ENCODE measurements around the gene CDAN1. TPM values are rescaled to one million over a fixed set of nuclear protein-coding genes. Genes with fewer than 3 reads are reported as not detected.

The CDAN1 gene
- total and polyA plus RNA-seq, 2 of the 8 experiments (the other 6 are each of a cell fraction or from before 2014, with no cell fraction given) = 4.5 to 18.6 TPM

- WGBS, 2 experiments (ENCODE audit: extremely low coverage in 1 of 2, insufficient coverage in 1 of 2, insufficient read length in 1 of 2, insufficient replicate concordance in 2 of 2, low coverage in 1 of 2, low lambda C conversion rate in 2 of 2, missing lambda C conversion rate in 1 of 2) = 82% methylated on average over 6 of the region's 6 CpGs; no CpG with 5 or more reads in 1 of the 2 experiments
- Histone ChIP-seq H2BK20ac (ENCODE audit: low read length) (no peak overlapping the region), H3K9me3 (ENCODE audit: insufficient read depth in 2 of 2, low read depth in 1 of 2, low read length in 1 of 2) (no peaks in the 10 kb centered on the region), H3K56ac (replicated peaks; ENCODE audit: insufficient read length, low read depth, low read length) (no peak overlapping the region), H4K8ac (ENCODE audit: extremely low read depth, insufficient read depth, low read length) (no peak overlapping the region), H3K4me2 (ENCODE audit: insufficient read depth in 1 of 2, low read depth in 2 of 2, low read length in 2 of 2) (no peak overlapping the region), H3K4me3 (ENCODE audit: extremely low read depth in 1 of 4, insufficient read depth in 2 of 4, low read depth in 3 of 4, low read length in 4 of 4) (no peak overlapping the region), H4K5ac (ENCODE audit: insufficient read length, low read depth, low read length) (no peak overlapping the region), H3K23ac (ENCODE audit: insufficient read length) (no peak overlapping the region), H2BK12ac (ENCODE audit: low read depth, low read length) (no peak overlapping the region), H3K36me3 (ENCODE audit: control insufficient read depth in 2 of 4, insufficient read depth in 4 of 4, low read length in 3 of 4) (peaks cover 8 to 48% (median 16%) of the 10 kb centered on the region in 4 experiments; a peak in 7 of 8 replicates), H2BK15ac (ENCODE audit: low read length) (no peak overlapping the region), H3K27ac (ENCODE audit: low read depth, low read length) (no peak overlapping the region), H3K9ac (replicated peaks in 1 of 4; ENCODE audit: extremely low read depth in 1 of 4, low read depth in 3 of 4, low read length in 3 of 4) (no peak overlapping the region), H3K18ac (ENCODE audit: extremely low read depth, low read length) (no peak overlapping the region), H3K79me2 (ENCODE audit: control insufficient read depth in 1 of 2, insufficient read depth in 2 of 2, low read length in 2 of 2) (no peaks in the 10 kb centered on the region), H3K14ac (ENCODE audit: insufficient read length) (no peak overlapping the region), H2AFZ (ENCODE audit: low read length) (no peak overlapping the region), H3K79me1 (ENCODE audit: low read depth, low read length) (no peaks in the 10 kb centered on the region; the same call in 1 of the 2 replicates), H3K23me2 (ENCODE audit: low read depth, low read length) (peaks cover 7% of the 10 kb centered on the region; the same call in 1 of the 2 replicates), H2AK5ac (ENCODE audit: low read depth, low read length) (no peak overlapping the region), H3K27me3 (replicated peaks in 1 of 4; ENCODE audit: control insufficient read depth in 3 of 4, extremely low read depth in 1 of 4, insufficient read depth in 3 of 4, low read length in 3 of 4) (peaks cover 0 to 3% (median 1%) of the 10 kb centered on the region in 4 experiments; a peak in 2 of 7 replicates), H3K4ac (replicated peaks; ENCODE audit: insufficient read length, low read depth, low read length) (no peak overlapping the region), H2BK120ac (replicated peaks; ENCODE audit: low read depth, low read length) (no peak overlapping the region), H3K4me1 (replicated peaks in 1 of 4; ENCODE audit: control insufficient read depth in 3 of 4, insufficient read depth in 4 of 4, low read length in 3 of 4) (peaks cover 0 to 14% (median 9%) of the 10 kb centered on the region in 4 experiments; a peak in 6 of 7 replicates), H4K91ac (replicated peaks; ENCODE audit: insufficient read length, low read length) (no peak overlapping the region), H2BK5ac (ENCODE audit: low read depth, low read length) (no peak overlapping the region), H4K20me1 (replicated peaks in 1 of 2; ENCODE audit: control insufficient read depth in 1 of 2, insufficient read depth in 2 of 2, low read length in 2 of 2) (peaks cover 10 to 15% of the 10 kb centered on the region in 2 experiments)
- ChIA-PET CTCF (ENCODE audit: partially characterized antibody) (interaction anchor here (0.7 to 2.4 kb wide), 4 partner anchors 9 to 195 kb away, joined by 3 to 6 read pairs (median 4); no protein-coding TSS in a partner anchor), POLR2A (ENCODE audit: partially characterized antibody) (interaction anchor here (0.8 to 7.1 kb wide), 3 partner anchors 10 to 57 kb away, joined by 3 to 27 read pairs (median 5); no protein-coding TSS in a partner anchor)
- FAIRE-seq (no peak), DNase-seq (ENCODE audit: low read depth in 1 of 2, low spot score in 2 of 2) (no peak)
- no peak for TF ChIP-seq SP1 (IDR thresholded peaks at IDR 0.05; ENCODE audit: low read depth, low read length)
- TF ChIP-seq EP300 (IDR thresholded peaks at IDR 0.05; ENCODE audit: borderline replicate concordance in 1 of 2, low read depth in 2 of 2, low read length in 2 of 2) = no peak
- TF ChIP-seq SRF (IDR thresholded peaks at IDR 0.05; ENCODE audit: low read depth, low read length) = no peak
- TF ChIP-seq MAX (IDR thresholded peaks at IDR 0.05) = no peak
- TF ChIP-seq SP2 (IDR thresholded peaks at IDR 0.05; ENCODE audit: low read length) = no peak
- TF ChIP-seq ATF2 (IDR thresholded peaks at IDR 0.05; ENCODE audit: low read length) = no peak
- TF ChIP-seq TAF7 (optimal IDR thresholded peaks at IDR 0.05; ENCODE audit: borderline replicate concordance, low read depth, low read length) = no peak
- TF ChIP-seq SP4 (IDR thresholded peaks at IDR 0.05; ENCODE audit: low read length) = no peak
- no peak for TF ChIP-seq BRCA1 (IDR thresholded peaks at IDR 0.05; ENCODE audit: low read depth, low read length)
- no peak for TF ChIP-seq TAF1 (IDR thresholded peaks at IDR 0.05; ENCODE audit: low read depth, low read length)
- no peak for TF ChIP-seq TCF12 (IDR thresholded peaks at IDR 0.05; ENCODE audit: low read depth, low read length)
- no peak for TF ChIP-seq FOSL1 (IDR thresholded peaks at IDR 0.05; ENCODE audit: insufficient read depth, low read depth, low read length)
These were observed 5.5 kb downstream of the CDAN1 start for GRCh38 chr15:42731461-42731860.
